ENCODE measurements around the gene CXXC4. TPM values are rescaled to one million over a fixed set of nuclear protein-coding genes. Genes with fewer than 3 reads are reported as not detected.

Gene CXXC4
- total RNA-seq, 4 donors from 2014 or later: 0.40 to 4.8 (median 3.0) TPM

- Histone ChIP-seq H3K4me3 (no peak overlapping the region), H3K27ac (no peak overlapping the region), H3K4me1 (no peaks in the 10 kb centered on the region), H3K36me3 (no peaks in the 10 kb centered on the region), H3K9me3 (no peaks in the 10 kb centered on the region), H3K27me3 (no peaks in the 10 kb centered on the region)
- TF ChIP-seq POLR2AphosphoS5 (IDR thresholded peaks at IDR 0.05) (no peak), CTCF (IDR thresholded peaks at IDR 0.05) (no peak), EP300 (IDR thresholded peaks at IDR 0.05) (no peak)
- ATAC-seq: no peak
Measured at GRCh38 chr4:104462641-104463040, 32.1 kb downstream of the CXXC4 start.

DNA sequence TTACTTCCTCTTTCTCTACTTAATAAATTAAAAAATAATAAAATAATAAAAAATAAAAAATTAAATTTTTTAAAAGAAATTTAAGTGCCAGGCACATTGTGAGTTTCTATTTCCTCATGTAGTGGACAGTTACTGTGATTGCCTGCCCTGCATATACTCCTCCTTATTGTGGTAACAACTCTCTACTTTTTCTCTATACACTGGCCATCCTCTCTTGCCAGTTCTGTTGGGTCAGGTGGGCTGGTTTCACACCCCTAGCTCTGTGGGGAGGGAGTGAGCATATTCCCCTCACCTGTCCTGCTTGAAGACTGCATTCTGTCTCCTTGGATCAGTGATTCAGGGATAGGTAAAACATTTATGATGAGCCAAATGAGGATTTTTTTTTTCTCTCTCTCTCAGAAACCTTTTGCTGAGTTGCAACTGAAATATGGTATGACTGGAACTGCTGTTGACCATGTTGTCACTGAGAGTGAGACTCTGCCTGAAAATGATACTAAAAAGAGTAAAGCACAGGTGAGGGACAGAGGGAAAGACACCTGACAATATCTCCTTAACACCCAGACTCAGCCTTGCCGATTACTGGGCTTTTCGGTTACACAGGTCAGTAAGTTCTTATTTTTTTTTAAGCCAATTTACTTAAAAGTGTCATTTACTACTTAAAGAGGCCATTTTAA is 37.2 kb downstream of the CXXC4 start:
- no peak overlapping the region for H3K27ac ChIP-seq
- H3K4me1 ChIP-seq: no peaks in the 10 kb centered on the region
- H3K27me3 ChIP-seq: no peaks in the 10 kb centered on the region
- 52 to 100% methylated on average over 1 to 2 of the region's 2 CpGs for WGBS, 2 donors (ENCODE audit: low coverage in 1 of 2)
- no peaks in the 10 kb centered on the region for H3K9me3 ChIP-seq
- no peak for ATAC-seq
- no peak overlapping the region for H3K4me3 ChIP-seq
- H3K36me3 ChIP-seq: no peaks in the 10 kb centered on the region
- TF ChIP-seq POLR2AphosphoS5 (IDR thresholded peaks at IDR 0.05) (no peak), EP300 (IDR thresholded peaks at IDR 0.05) (no peak), CTCF (IDR thresholded peaks at IDR 0.05) (no peak), POLR2A (IDR thresholded peaks at IDR 0.05) (no peak)

DNA sequence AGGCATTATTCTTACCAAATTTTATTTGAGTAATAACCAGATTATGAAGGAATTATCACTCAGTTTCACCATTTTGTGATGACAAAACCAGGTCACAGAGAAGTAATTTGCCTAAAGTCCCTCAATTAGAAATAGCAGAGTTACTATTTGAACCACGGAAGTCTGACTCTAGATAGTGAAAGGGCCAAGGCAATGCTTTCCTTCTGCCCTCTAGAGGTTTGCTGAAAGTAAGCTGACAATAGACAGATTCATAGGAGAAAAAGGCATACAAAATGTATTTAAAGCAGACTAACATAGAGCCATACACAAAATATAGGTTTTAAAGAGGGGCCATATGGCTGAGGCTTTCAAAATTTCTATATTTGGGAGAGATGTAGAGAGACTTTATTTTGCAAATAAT is 43.1 kb downstream of the CXXC4 start:
- no peak for ATAC-seq
- 13 to 27% methylated on average over 1 of the region's 1 CpG for WGBS, 2 donors (ENCODE audit: low coverage in 1 of 2)
- no peak overlapping the region for H3K27ac ChIP-seq
- no peaks in the 10 kb centered on the region for H3K9me3 ChIP-seq
- no peak overlapping the region for H3K4me3 ChIP-seq
- TF ChIP-seq POLR2A (IDR thresholded peaks at IDR 0.05): no peak
- peak in 1 of 4 experiments; percentile 42 for TF ChIP-seq CTCF (IDR thresholded peaks at IDR 0.05)
- no peaks in the 10 kb centered on the region for H3K4me1 ChIP-seq
- no peaks in the 10 kb centered on the region for H3K36me3 ChIP-seq
- H3K27me3 ChIP-seq: no peaks in the 10 kb centered on the region

GRCh38 chr4:104449537-104449936 is 45.2 kb downstream of the CXXC4 start:
- no peaks in the 10 kb centered on the region for H3K27me3 ChIP-seq
- H3K4me1 ChIP-seq: no peaks in the 10 kb centered on the region
- H3K36me3 ChIP-seq: no peaks in the 10 kb centered on the region
- ATAC-seq: no peak
- H3K27ac ChIP-seq: no peak overlapping the region
- no peak overlapping the region for H3K4me3 ChIP-seq
- WGBS, 2 donors (ENCODE audit: low coverage in 1 of 2): 77 to 90% methylated on average over 1 to 3 of the region's 3 CpGs
- no peaks in the 10 kb centered on the region for H3K9me3 ChIP-seq
- TF ChIP-seq CTCF (IDR thresholded peaks at IDR 0.05) (no peak), POLR2A (IDR thresholded peaks at IDR 0.05) (no peak), POLR2AphosphoS5 (IDR thresholded peaks at IDR 0.05) (no peak), EP300 (IDR thresholded peaks at IDR 0.05) (no peak)

DNA sequence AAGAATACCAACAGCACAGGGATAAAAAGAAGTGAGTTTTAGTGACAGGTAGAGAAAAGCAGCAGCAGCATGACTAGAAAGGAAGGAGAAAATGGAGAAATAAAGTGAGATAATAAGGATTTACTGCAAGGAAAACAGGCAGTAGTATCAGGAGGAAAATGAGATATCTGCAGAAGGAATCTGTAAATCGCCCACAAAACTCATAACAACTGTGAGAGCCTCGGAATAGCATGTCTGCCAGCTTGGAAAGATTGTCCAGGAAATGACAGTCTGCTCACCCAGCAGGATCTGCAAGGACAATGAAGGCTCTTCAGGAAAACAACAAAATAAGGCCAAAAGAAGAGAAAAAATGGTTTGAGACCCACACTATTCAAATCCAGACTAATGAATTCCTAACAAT is 47.4 kb downstream of the CXXC4 start:
- Histone ChIP-seq H3K36me3 (no peaks in the 10 kb centered on the region), H3K4me1 (no peaks in the 10 kb centered on the region), H3K9me3 (no peaks in the 10 kb centered on the region), H3K4me3 (no peak overlapping the region), H3K27me3 (no peaks in the 10 kb centered on the region), H3K27ac (no peak overlapping the region)
- ATAC-seq: no peak
- WGBS, 2 donors (ENCODE audit: low coverage in 1 of 2): 42 to 50% methylated on average over 2 of the region's 2 CpGs
- TF ChIP-seq POLR2AphosphoS5 (IDR thresholded peaks at IDR 0.05) (no peak), POLR2A (IDR thresholded peaks at IDR 0.05) (no peak), EP300 (IDR thresholded peaks at IDR 0.05) (no peak)

Data from gastroesophageal sphincter (tissue), 4 donors.